Uterus (tissue), 4 donors: ENCODE measurements around the gene HIP1R. TPM values are rescaled to one million over a fixed set of nuclear protein-coding genes. Genes with fewer than 3 reads are reported as not detected.

Experiments
- DNase-seq, 2 donors: peaks; one replicate each; pipeline ENCODE4 v3.0.0-alpha.2; 2019 to 2020
- H3K27ac ChIP-seq, 2 donors: fragments of 200-600 bp; sonication (generic); 1 replicate in 1 of 2; 2 replicates in 1 of 2; pipeline ENCODE4 v1.5.1; 2016 to 2018
- H3K27me3 ChIP-seq, 2 donors: fragments of 200-600 bp; sonication (generic); one replicate each; pipeline ENCODE4 v1.5.1; 2018 to 2019; ENCODE audit warnings: control low read depth in 1 of 2
- H3K36me3 ChIP-seq, 2 donors: fragments of 200-600 bp; sonication (generic); one replicate each; pipeline ENCODE4 v1.5.1; 2019; ENCODE audit warnings: control low read depth in 1 of 2
- H3K4me1 ChIP-seq, 2 donors: fragments of 200-600 bp; sonication (generic); one replicate each; pipeline ENCODE4 v1.5.1; 2018 to 2019; ENCODE audit warnings: control low read depth in 1 of 2
- H3K4me3 ChIP-seq, 2 donors: fragments of 200-600 bp; sonication (generic); 1 replicate in 1 of 2; 2 replicates in 1 of 2; pipeline ENCODE4 v1.5.1; 2018 to 2019; ENCODE audit warnings: mild to moderate bottlenecking in 1 of 2
- H3K9me3 ChIP-seq, 2 donors: fragments of 200-600 bp; sonication (generic); one replicate each; pipeline ENCODE4 v1.5.1; 2019; ENCODE audit warnings: control low read depth in 1 of 2
- CTCF ChIP-seq, 4 experiments: fragments of 200-600 bp in 2 of 4; fragments of 450-650 bp in 2 of 4; sonication (generic) in 2 of 4; IDR thresholded peaks; one replicate each; pipeline ENCODE4 v1.5.1; 2016 to 2019; ENCODE audit warnings: antibody characterized with exemption in 4 of 4, mild to moderate bottlenecking in 2 of 4, moderate library complexity in 1 of 4
- POLR2A ChIP-seq, 2 donors: fragments of 450-650 bp; IDR thresholded peaks; one replicate each; pipeline ENCODE4 v1.6.1; 2016; ENCODE audit warnings: antibody characterized with exemption in 2 of 2, mild to moderate bottlenecking in 1 of 2, moderate library complexity in 1 of 2
- intact Hi-C: fragments of 100-400 bp; cut with DNase I; formaldehyde crosslinking; loops from one replicate; pipeline ENCODE4 v1.15.1; 2023; ENCODE audit warnings: low total_unique reads
- total RNA-seq, 4 donors: library from RNA; depleted of rRNA in 3 of 4; stranded (reverse); fragments of >200 nt in 3 of 4; gene quantifications; one replicate each; pipeline versions ENCODE4 v1.1.0 to v1.2.4, GENCODE V29; 2014 to 2023
- donor health status: DM: yes; HTN: yes; CAD: no.

HIP1R gene
- total RNA-seq, 4 donors from 2014 or later: 2.9 to 31.3 (median 25.8) TPM

GRCh38 chr12:122807651-122808050 lies 27.6 kb upstream of the HIP1R start:
- H3K27me3 ChIP-seq: no peaks in the 10 kb centered on the region
- TF ChIP-seq POLR2A (IDR thresholded peaks at IDR 0.05) (no peak), CTCF (IDR thresholded peaks at IDR 0.05) (no peak)
- no peaks in the 10 kb centered on the region for H3K9me3 ChIP-seq
- DNase-seq: no peak
- H3K4me1 ChIP-seq: no peaks in the 10 kb centered on the region
- H3K27ac ChIP-seq: no peak overlapping the region
- intact Hi-C loops: no loop called here
- no peak overlapping the region for H3K4me3 ChIP-seq
- H3K36me3 ChIP-seq: no peaks in the 10 kb centered on the region

DNA sequence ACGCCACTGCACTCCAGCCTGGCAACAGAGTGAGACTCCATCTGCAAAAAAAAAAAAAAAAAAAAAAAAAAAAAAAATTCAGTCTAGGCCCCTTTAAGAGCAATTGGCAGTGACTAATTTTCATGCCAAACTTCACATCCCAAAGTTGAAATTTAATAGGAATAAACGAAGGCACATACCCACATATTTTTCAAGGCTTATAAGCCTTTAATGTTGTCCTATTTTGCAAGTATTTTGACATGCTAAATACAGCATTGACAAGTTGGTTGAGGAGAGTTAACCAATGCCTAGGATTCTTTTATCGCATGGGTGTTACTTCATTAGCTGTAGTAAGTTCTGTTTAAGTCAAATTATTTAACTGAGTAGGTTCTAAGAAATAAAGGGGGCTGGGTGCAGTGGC lies 23.5 kb upstream of the HIP1R start:
- no peaks in the 10 kb centered on the region for H3K9me3 ChIP-seq
- H3K27me3 ChIP-seq: no peaks in the 10 kb centered on the region
- TF ChIP-seq POLR2A (IDR thresholded peaks at IDR 0.05) (no peak), CTCF (IDR thresholded peaks at IDR 0.05) (no peak)

DNA sequence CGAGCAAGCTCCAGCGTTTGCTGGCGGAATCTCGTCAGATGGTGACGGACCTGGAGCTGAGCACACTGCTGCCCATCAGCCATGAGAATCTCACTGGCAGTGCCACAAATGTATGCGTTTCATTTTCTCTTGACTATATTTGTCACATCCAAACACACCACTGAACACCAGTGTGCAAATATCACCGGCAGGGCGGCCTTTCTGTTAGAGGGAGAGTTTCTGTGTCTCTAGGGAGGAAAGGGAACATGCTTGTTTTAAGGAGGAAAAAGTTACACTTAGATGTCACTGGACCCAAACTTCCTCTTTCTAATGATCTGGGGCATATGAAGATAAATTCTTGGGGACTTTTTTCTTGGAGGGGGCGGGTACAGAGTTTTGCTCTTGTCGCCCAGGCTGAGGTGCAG lies 21.9 kb upstream of the HIP1R start:
- no peaks in the 10 kb centered on the region for H3K9me3 ChIP-seq
- no peaks in the 10 kb centered on the region for H3K36me3 ChIP-seq
- no peak for DNase-seq
- TF ChIP-seq POLR2A (IDR thresholded peaks at IDR 0.05): no peak
- no peak for TF ChIP-seq CTCF (IDR thresholded peaks at IDR 0.05)
- no peak overlapping the region for H3K4me3 ChIP-seq
- H3K4me1 ChIP-seq: no peaks in the 10 kb centered on the region
- intact Hi-C loops: no loop called here
- H3K27ac ChIP-seq: no peak overlapping the region
- H3K27me3 ChIP-seq: no peaks in the 10 kb centered on the region

More for the DNA sequence above, 23.5 kb upstream of the HIP1R start:
- intact Hi-C loops: no loop called here
- Histone ChIP-seq H3K27ac (no peak overlapping the region), H3K4me1 (no peaks in the 10 kb centered on the region), H3K4me3 (no peak overlapping the region), H3K36me3 (no peaks in the 10 kb centered on the region)
- no peak for DNase-seq

- Histone ChIP-seq H3K9me3 (no peaks in the 10 kb centered on the region), H3K4me1 (no peaks in the 10 kb centered on the region), H3K27me3 (no peaks in the 10 kb centered on the region), H3K4me3 (no peak overlapping the region), H3K36me3 (no peaks in the 10 kb centered on the region), H3K27ac (no peak overlapping the region)
- intact Hi-C loops: no loop called here
- TF ChIP-seq CTCF (IDR thresholded peaks at IDR 0.05) (no peak), POLR2A (IDR thresholded peaks at IDR 0.05) (no peak)
- no peak for DNase-seq
Measured at GRCh38 chr12:122819209-122819785, 16.0 kb upstream of the HIP1R start.

DNA sequence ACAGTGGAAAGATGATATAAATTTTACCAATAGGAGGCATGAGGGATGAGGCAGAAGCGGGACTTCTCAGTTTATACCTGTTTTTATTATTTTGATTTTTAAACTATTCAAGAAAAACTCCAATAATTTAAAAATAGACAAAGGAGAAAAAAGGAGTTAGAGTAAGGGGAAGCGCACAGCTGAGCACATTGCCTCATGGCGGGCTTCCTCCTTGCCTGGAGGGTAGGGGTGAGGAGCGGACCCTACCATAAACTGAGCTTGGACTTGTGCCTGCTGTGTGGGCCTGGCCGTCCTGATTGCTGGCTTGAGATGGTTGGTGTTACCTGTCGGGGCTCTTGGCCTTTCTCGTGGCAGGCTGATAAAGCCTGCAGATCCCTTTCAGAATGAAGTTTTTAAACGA lies 15.1 kb upstream of the HIP1R start:
- no peak for TF ChIP-seq CTCF (IDR thresholded peaks at IDR 0.05)
- no peak for TF ChIP-seq POLR2A (IDR thresholded peaks at IDR 0.05)
- DNase-seq: no peak
- Histone ChIP-seq H3K4me1 (no peaks in the 10 kb centered on the region), H3K9me3 (no peaks in the 10 kb centered on the region), H3K4me3 (no peak overlapping the region), H3K27me3 (no peaks in the 10 kb centered on the region), H3K36me3 (no peaks in the 10 kb centered on the region), H3K27ac (no peak overlapping the region)
- intact Hi-C loops: no loop called here
